ENCODE measurements around the gene DHCR7.

The DHCR7 gene

GRCh38 chr11:71467164-71467563 lies 19.0 kb upstream of the DHCR7 start:
- H3K9me2 ChIP-seq (replicated peaks; ENCODE audit: low read depth, low read length): no peaks in the 10 kb centered on the region
- peaks cover under 1% of the 10 kb centered on the region for H3K4me1 ChIP-seq (ENCODE audit: insufficient read depth, low read length, poor library complexity, severe bottlenecking)
- TF ChIP-seq EZH2phosphoT487 (IDR thresholded peaks at IDR 0.05; ENCODE audit: borderline replicate concordance) (no peak), CTCF (conservative IDR thresholded peaks at IDR 0.05; ENCODE audit: low read length) (no peak)
- no peaks in the 10 kb centered on the region for H3K9me3 ChIP-seq (ENCODE audit: insufficient read depth, low read depth, low read length)
- no peak overlapping the region for H2AFZ ChIP-seq (ENCODE audit: low read length)
- no peak overlapping the region for H3K4me3 ChIP-seq (ENCODE audit: low read length, poor library complexity, severe bottlenecking)
- H3F3A ChIP-seq (ENCODE audit: low read depth): no peaks in the 10 kb centered on the region
- H3K9ac ChIP-seq (ENCODE audit: low read depth, low read length, poor library complexity, severe bottlenecking): no peak overlapping the region
- no peak overlapping the region for H3K4me2 ChIP-seq (ENCODE audit: low read depth, low read length, poor library complexity, severe bottlenecking)
- H3K79me2 ChIP-seq (ENCODE audit: insufficient read depth, low read length): no peaks in the 10 kb centered on the region
- peaks cover 6% of the 10 kb centered on the region; the same call in 1 of the 2 replicates for H3K36me3 ChIP-seq (ENCODE audit: insufficient read depth, low read length)
- no peaks in the 10 kb centered on the region for H4K20me1 ChIP-seq (ENCODE audit: insufficient read depth, low read length, poor library complexity, severe bottlenecking)
- no peaks in the 10 kb centered on the region for H3K27me3 ChIP-seq (ENCODE audit: insufficient read depth, low read length, poor library complexity, severe bottlenecking)

GRCh38 chr11:71466358-71466757 lies 18.2 kb upstream of the DHCR7 start:
- Histone ChIP-seq H3K4me3 (ENCODE audit: low read length, poor library complexity, severe bottlenecking) (no peak overlapping the region), H3K9ac (ENCODE audit: low read depth, low read length, poor library complexity, severe bottlenecking) (no peak overlapping the region), H3K79me2 (ENCODE audit: insufficient read depth, low read length) (no peaks in the 10 kb centered on the region), H3K9me2 (replicated peaks; ENCODE audit: low read depth, low read length) (no peaks in the 10 kb centered on the region), H3K9me3 (ENCODE audit: insufficient read depth, low read depth, low read length) (no peaks in the 10 kb centered on the region), H4K20me1 (ENCODE audit: insufficient read depth, low read length, poor library complexity, severe bottlenecking) (no peaks in the 10 kb centered on the region), H2AFZ (ENCODE audit: low read length) (no peak overlapping the region), H3K4me2 (ENCODE audit: low read depth, low read length, poor library complexity, severe bottlenecking) (no peak overlapping the region), H3K4me1 (ENCODE audit: insufficient read depth, low read length, poor library complexity, severe bottlenecking) (no peaks in the 10 kb centered on the region), H3K36me3 (ENCODE audit: insufficient read depth, low read length) (peaks cover 12% of the 10 kb centered on the region; the same call in 1 of the 2 replicates), H3F3A (ENCODE audit: low read depth) (no peaks in the 10 kb centered on the region), H3K27me3 (ENCODE audit: insufficient read depth, low read length, poor library complexity, severe bottlenecking) (no peaks in the 10 kb centered on the region)
- no peak for TF ChIP-seq CTCF (conservative IDR thresholded peaks at IDR 0.05; ENCODE audit: low read length)
- no peak for TF ChIP-seq EZH2phosphoT487 (IDR thresholded peaks at IDR 0.05; ENCODE audit: borderline replicate concordance)

- Histone ChIP-seq H3K9me3 (ENCODE audit: insufficient read depth, low read depth, low read length) (no peaks in the 10 kb centered on the region), H3K27me3 (ENCODE audit: insufficient read depth, low read length, poor library complexity, severe bottlenecking) (no peaks in the 10 kb centered on the region), H3K9me2 (replicated peaks; ENCODE audit: low read depth, low read length) (no peaks in the 10 kb centered on the region), H3K36me3 (ENCODE audit: insufficient read depth, low read length) (peaks cover 15% of the 10 kb centered on the region; the same call in 1 of the 2 replicates), H3K4me1 (ENCODE audit: insufficient read depth, low read length, poor library complexity, severe bottlenecking) (no peaks in the 10 kb centered on the region), H3F3A (ENCODE audit: low read depth) (no peaks in the 10 kb centered on the region), H3K79me2 (ENCODE audit: insufficient read depth, low read length) (no peaks in the 10 kb centered on the region), H3K4me3 (ENCODE audit: low read length, poor library complexity, severe bottlenecking) (no peak overlapping the region), H2AFZ (ENCODE audit: low read length) (no peak overlapping the region), H3K9ac (ENCODE audit: low read depth, low read length, poor library complexity, severe bottlenecking) (no peak overlapping the region), H3K4me2 (ENCODE audit: low read depth, low read length, poor library complexity, severe bottlenecking) (no peak overlapping the region), H4K20me1 (ENCODE audit: insufficient read depth, low read length, poor library complexity, severe bottlenecking) (no peaks in the 10 kb centered on the region)
- TF ChIP-seq CTCF (conservative IDR thresholded peaks at IDR 0.05; ENCODE audit: low read length) (no peak), EZH2phosphoT487 (IDR thresholded peaks at IDR 0.05; ENCODE audit: borderline replicate concordance) (no peak)
These were observed 16.9 kb upstream of the DHCR7 start for GRCh38 chr11:71465054-71465453.

Measured in Loucy (cell line).